ENCODE results near the gene TBC1D21.
"Not testable (repeated sequence)": the region's sequence is repeated elsewhere in the genome, so short reads cannot be mapped to it uniquely, and the experiment has no call there.

The TBC1D21 gene

DNA sequence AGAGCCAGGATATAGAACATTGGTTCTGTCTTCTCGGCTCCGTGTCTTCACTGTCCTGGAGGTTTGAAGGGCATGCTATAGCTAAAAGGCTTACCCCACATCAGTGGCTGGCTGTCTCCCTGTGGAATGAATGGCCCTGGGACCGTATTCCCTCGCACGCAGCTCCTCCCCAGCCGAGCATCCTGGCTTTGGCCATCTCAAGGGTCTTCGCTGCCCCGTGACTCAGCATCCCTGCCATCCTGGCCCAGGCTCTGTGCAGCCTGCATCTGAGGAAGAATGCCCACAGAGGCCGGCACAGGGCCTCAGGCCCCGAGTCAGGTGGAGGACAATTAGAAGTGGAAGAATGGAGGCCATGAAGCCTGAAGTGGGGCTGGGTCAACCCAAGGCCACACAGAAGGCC is 63.9 kb downstream of the TBC1D21 start:
- no peak overlapping the region for H3K4me3 ChIP-seq (ENCODE audit: low read depth, low read length)
- no peak for TF ChIP-seq CTCF (IDR thresholded peaks at IDR 0.05; ENCODE audit: low read depth, low read length)

GRCh38 chr15:73937726-73938125 is 64.4 kb downstream of the TBC1D21 start:
- TF ChIP-seq CTCF (IDR thresholded peaks at IDR 0.05; ENCODE audit: low read depth, low read length), result no peak
- no peak overlapping the region for H3K4me3 ChIP-seq (ENCODE audit: low read depth, low read length)

DNA sequence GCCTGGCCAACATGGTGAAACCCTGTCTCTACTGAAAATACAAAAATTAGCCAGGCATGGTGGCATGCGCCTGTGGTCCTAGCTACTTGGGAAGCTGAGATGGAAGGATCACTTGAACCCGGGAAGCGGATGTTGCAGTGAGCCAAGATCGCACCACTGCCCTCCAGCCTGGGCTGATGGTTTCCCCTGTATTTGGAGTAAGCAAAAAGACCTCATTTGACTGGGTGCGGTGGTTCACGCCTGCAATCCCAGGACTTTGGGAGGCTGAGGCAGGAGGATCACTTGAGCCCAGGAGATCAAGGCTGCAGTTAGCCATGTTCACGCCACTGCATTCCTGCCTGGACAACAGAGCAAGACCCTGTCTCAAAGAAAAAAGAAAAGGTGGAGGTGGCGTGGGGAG is 65.2 kb downstream of the TBC1D21 start:
- not testable (repeated sequence) for H3K4me3 ChIP-seq (ENCODE audit: low read depth, low read length)
